HFFc6 (cell line): ENCODE results near the gene USP17L11. TPM values are rescaled to one million over a fixed set of nuclear protein-coding genes. Genes with fewer than 3 reads are reported as not detected.
"Not testable (repeated sequence)": the region's sequence is repeated elsewhere in the genome, so short reads cannot be mapped to it uniquely, and the experiment has no call there.

ENCODE experiments used
- DNase-seq: peaks from one replicate; pipeline ENCODE4 v3.0.0-alpha.2; 2018
- H3K27ac Mint-ChIP-seq: 2 replicates; pipeline ENCODE4 v1.8.0; 2020; ENCODE audit warnings: mild to moderate bottlenecking, mixed read lengths
- H3K27me3 Mint-ChIP-seq: 2 replicates; pipeline ENCODE4 v1.8.0; 2021; ENCODE audit warnings: mild to moderate bottlenecking, moderate library complexity, mixed read lengths; ENCODE audit not compliant: insufficient read depth
- H3K36me3 Mint-ChIP-seq: 2 replicates; pipeline ENCODE4 v1.8.0; 2021; ENCODE audit warnings: low read depth, mixed read lengths
- H3K4me1 Mint-ChIP-seq: 2 replicates; pipeline ENCODE4 v1.8.0; 2020; ENCODE audit warnings: low read depth, mixed read lengths
- H3K4me3 Mint-ChIP-seq: 2 replicates; pipeline ENCODE4 v1.8.0; 2020; ENCODE audit warnings: mild to moderate bottlenecking, moderate library complexity, mixed read lengths
- H3K9me3 Mint-ChIP-seq: 2 replicates; pipeline ENCODE4 v1.8.0; 2020; ENCODE audit warnings: mild to moderate bottlenecking, mixed read lengths
- total RNA-seq, 6 experiments: library from RNA; stranded (reverse); fragmentation: NEBNext Ultra II Directional; extraction: Animal tissue kit (Norgen Biotek cat#: 25700); gene quantifications; 2 replicates in 1 of 6; 3 replicates in 5 of 6; pipeline ENCODE4 v1.2.3, GENCODE V29; 2021

Gene USP17L11
- total RNA-seq, 6 experiments from 2014 or later = 0.11 TPM; not detected in 5

GRCh38 chr4:9257824-9258223, 42.6 kb downstream of the USP17L11 start, which contains the start of gene USP17L20:
TSS of gene USP17L20 (plus strand) at chr4:9258124. CDS start at chr4:9258124, 0 bp downstream.
- not testable (repeated sequence) for H3K36me3 Mint-ChIP-seq, H3K27ac Mint-ChIP-seq, DNase-seq, H3K27me3 Mint-ChIP-seq, H3K4me3 Mint-ChIP-seq, H3K4me1 Mint-ChIP-seq, H3K9me3 Mint-ChIP-seq

GRCh38 chr4:9262572-9262971, 47.4 kb downstream of the USP17L11 start, which contains the start of gene USP17L21:
TSS of gene USP17L21 (plus strand) at chr4:9262872. CDS start at chr4:9262872, 0 bp downstream.
- not testable (repeated sequence) for DNase-seq, H3K27me3 Mint-ChIP-seq

More at GRCh38 chr4:9262572-9262971, 47.4 kb downstream of the USP17L11 start, which contains the start of gene USP17L21:
- not testable (repeated sequence) for H3K4me1 Mint-ChIP-seq, H3K9me3 Mint-ChIP-seq, H3K4me3 Mint-ChIP-seq, H3K36me3 Mint-ChIP-seq, H3K27ac Mint-ChIP-seq

Other genes starting within 250 kb of the USP17L11 start
- not detected for gene FAM90A26, start 45.0 kb upstream of the USP17L11 start, total RNA-seq
- not detected for gene USP17L10, start 4.7 kb upstream of the USP17L11 start, total RNA-seq
- not detected for gene USP17L12, start 4.7 kb downstream of the USP17L11 start, total RNA-seq
- gene USP17L13, start 9.5 kb downstream of the USP17L11 start, total RNA-seq = not detected
- not detected for gene USP17L15, start 19.0 kb downstream of the USP17L11 start, total RNA-seq
- gene USP17L17, start 28.5 kb downstream of the USP17L11 start, total RNA-seq = not detected
- gene USP17L18, start 33.2 kb downstream of the USP17L11 start, total RNA-seq = not detected
- not detected for gene USP17L19, start 38.0 kb downstream of the USP17L11 start, total RNA-seq
- gene USP17L20, start 42.7 kb downstream of the USP17L11 start, total RNA-seq = not detected
- not detected for gene USP17L21, start 47.5 kb downstream of the USP17L11 start, total RNA-seq
- gene USP17L22, start 52.2 kb downstream of the USP17L11 start, total RNA-seq = not detected
- not detected for gene USP17L24, start 109.8 kb downstream of the USP17L11 start, total RNA-seq
- not detected for gene USP17L25, start 114.5 kb downstream of the USP17L11 start, total RNA-seq
- not detected for gene USP17L26, start 119.3 kb downstream of the USP17L11 start, total RNA-seq
- not detected for gene USP17L5, start 124.0 kb downstream of the USP17L11 start, total RNA-seq
- not detected for gene USP17L27, start 128.7 kb downstream of the USP17L11 start, total RNA-seq
- not detected for gene USP17L28, start 133.5 kb downstream of the USP17L11 start, total RNA-seq
- not detected for gene USP17L29, start 138.2 kb downstream of the USP17L11 start, total RNA-seq
- not detected for gene USP17L30, start 147.7 kb downstream of the USP17L11 start, total RNA-seq
- gene DEFB131A, start 229.0 kb downstream of the USP17L11 start, total RNA-seq = not detected